Measurements from ENCODE around the gene CEMIP2.

GRCh38 chr9:71642056-71642455 lies 126.3 kb downstream of the CEMIP2 start:
- TF ChIP-seq CTCF (IDR thresholded peaks at IDR 0.05; ENCODE audit: low read depth, low read length, missing input control) (no peak), SP1 (IDR thresholded peaks at IDR 0.05) (no peak), RXRA (IDR thresholded peaks at IDR 0.05) (no peak), JUND (IDR thresholded peaks at IDR 0.05) (no peak), GABPA (IDR thresholded peaks at IDR 0.05 in 1 of 2, conservative IDR thresholded peaks at IDR 0.05 in 1 of 2) (no peak), FOXA1 (IDR thresholded peaks at IDR 0.05) (no peak), ZBTB33 (IDR thresholded peaks at IDR 0.05) (no peak), YY1 (IDR thresholded peaks at IDR 0.05) (no peak)

Data from liver (tissue), 3 donors.